HG03039 (cell line): ENCODE data around the gene MYO1F.

Experiments
- ATAC-seq: cut with Tn5 transposase; IDR thresholded peaks from one replicate; pipeline ENCODE4 v1.9.1; 2021; ENCODE audit warnings: mild to moderate bottlenecking, moderate library complexity; ENCODE audit not compliant: unreplicated experiment

MYO1F gene

GRCh38 chr19:8473648-8474476, 103.4 kb downstream of the MYO1F start:
- ATAC-seq = no peak
